Mucosa of gallbladder (tissue), 1 donor: ENCODE data around the gene LPP. TPM values are rescaled to one million over a fixed set of nuclear protein-coding genes. Genes with fewer than 3 reads are reported as not detected.

Experiments used
- DNase-seq: peaks from one replicate; pipeline ENCODE4 v3.0.0-alpha.2; 2020; ENCODE audit warnings: low spot score
- total RNA-seq: library from RNA; stranded (reverse); gene quantifications from one replicate; pipeline ENCODE4 v1.2.1, GENCODE V29; 2021
- donor health status: DM: no; HTN: no; CAD: no.

LPP gene
- total RNA-seq, 1 donor from 2014 or later: 478 TPM

DNA sequence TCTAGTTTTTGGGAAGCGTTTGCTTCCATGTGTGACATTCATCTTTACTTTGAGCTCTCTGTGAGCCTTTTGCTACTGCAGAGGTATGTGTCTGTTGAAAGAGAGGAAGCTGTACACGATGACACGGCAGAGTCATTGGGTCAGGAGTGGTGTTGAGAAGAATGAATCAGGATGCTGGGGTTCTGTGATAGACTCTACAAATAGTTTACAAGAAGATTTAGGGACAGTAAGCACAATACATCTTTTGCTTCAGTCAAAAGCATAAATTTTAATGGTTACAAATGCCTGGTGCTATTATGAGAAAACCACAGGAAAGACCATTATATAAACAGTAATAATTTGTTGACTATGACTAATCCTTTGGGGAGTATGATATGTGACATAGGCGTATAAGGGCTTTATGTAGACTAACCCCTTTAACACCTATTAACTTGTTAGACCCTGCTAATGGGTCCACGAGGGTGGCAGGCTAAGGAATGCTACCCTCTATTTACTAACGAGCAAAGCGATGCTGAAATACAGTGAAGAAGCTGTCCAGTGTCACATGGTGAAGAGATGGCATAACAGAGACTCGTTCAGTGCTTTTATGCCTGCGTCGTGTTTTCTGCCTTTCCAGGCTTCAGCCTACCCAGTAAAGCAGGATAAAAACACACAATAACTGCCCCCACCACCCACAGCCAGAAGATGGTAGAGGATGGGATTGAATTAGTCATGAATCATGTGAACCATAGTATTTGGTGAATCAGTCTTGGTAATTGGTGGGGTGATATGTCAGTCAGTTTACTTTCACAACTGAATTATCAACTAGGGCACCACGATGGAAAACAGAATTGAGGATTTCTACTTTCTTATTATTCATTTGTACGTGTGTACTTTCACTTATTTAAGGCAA is 118.8 kb downstream of the LPP start:
- no peak for DNase-seq

- no peak for DNase-seq
These were observed 120.4 kb downstream of the LPP start for GRCh38 chr3:188274249-188274915.

GRCh38 chr3:188276375-188276774 is 122.4 kb downstream of the LPP start:
- no peak for DNase-seq

GRCh38 chr3:188278717-188279324 is 124.9 kb downstream of the LPP start:
- DNase-seq: no peak

DNA sequence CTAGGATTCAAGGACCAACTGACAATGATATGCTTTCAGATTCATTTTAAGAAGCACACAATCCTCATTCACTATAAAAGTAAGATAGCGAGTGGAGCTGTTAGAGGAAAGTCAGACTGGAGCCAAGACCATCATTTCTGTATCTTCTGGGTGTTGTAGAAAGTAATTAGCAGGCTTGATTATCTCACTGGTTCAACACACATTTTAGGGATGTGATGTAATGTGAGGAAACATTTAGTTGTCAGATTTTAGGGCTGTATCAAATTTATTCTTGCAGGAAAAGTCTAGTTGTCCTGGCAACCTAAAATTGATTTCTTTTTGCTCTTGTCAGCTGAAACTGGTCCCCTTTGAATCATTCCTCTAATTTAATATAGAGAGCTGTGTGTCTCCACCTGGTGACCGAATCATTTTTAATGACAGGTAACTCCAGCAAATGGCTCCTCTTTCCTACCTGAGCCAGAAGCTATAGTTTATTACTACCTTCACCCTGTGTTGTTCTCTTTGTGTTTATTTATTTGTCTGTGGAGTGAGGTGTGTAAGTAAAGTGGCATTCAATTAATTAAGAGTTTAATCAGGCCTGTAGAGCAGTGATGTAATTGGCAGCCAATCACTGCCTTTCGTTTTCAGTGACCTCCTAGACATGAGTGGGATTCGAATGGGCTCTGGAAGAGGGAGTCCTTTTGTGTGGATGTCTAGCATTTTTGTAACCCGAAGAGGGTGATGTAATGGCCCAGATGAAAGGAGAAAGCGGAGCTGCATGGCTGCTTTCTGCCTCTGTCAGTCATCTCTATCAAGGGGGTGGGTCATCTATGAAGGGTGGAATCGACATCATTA is 125.8 kb downstream of the LPP start:
- no peak for DNase-seq

GRCh38 chr3:188280627-188281026 is 126.7 kb downstream of the LPP start:
- no peak for DNase-seq

DNA sequence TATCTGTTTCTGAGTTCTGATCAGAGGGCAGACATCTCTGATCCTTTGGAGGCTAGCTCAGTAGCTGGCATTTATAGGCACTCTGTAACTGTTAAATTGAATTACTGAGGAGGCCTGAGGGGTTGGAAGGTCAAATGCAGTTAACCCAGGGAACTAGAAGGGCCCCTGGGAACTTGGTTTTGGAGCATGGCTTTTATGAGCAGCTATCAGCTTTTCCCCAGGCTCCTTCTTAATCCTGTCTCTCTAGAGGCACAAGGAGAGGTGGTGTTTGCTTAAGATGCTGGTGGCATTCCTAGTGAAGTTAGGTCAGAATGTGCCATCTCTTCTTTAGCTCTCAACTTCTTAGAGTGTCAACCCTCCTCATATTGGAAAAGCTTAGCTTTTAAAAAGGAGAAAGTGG is 128.9 kb downstream of the LPP start:
- DNase-seq: no peak

DNA sequence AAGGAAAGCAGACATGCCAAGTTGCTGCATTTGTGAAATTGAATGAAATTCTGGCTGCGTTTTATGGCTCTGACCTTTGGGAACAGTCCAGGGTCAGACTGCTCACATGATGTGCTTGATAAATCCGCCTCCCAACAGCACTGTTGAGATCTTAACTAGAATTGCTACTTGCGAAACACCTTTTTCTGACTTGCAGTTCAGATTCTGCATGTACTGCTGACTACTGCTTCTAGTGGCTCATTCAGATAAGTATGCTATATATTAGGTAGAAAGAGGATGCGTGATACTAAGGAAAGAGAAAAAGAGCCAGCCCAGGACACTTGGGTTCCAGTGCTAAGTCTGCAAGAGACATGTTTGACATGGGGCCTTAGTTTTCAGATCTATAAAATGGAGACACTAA is 129.4 kb downstream of the LPP start:
- DNase-seq: no peak

DNA sequence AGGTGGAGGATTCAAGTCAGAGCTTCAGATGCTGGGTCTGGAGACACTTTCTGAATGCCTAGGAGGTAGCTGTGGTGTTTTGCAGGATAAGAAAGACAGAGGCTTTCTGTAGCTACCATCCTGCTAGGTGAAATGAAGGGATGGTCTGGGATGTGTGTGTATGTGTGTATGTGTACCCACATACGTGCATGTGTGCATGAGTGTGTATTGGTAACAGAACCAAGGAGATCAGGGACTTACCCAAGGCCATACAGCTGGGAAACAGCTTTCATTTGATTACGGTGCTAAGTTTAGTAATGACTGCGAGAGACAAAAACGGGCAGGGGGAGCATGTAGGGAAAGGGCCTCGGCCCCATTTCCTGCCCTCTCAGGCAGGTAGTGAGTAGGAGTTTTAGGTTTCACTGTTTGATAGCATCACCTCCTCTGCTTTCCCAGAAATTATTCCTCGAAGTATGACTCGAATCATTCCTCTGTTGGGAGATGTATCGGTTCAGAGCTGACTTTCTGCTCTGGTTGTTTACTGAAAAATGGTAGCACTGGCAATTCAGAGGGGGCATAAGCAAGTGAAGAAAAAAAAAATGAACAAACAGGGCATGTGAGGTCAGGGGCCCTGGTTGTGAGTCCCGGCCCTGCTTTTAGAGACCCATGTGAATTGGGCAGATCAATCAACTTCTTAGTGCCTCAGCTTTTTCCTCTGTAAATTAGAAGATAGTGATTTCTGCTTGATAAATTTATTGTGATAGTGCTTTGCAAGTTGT is 130.7 kb downstream of the LPP start:
- no peak for DNase-seq

DNA sequence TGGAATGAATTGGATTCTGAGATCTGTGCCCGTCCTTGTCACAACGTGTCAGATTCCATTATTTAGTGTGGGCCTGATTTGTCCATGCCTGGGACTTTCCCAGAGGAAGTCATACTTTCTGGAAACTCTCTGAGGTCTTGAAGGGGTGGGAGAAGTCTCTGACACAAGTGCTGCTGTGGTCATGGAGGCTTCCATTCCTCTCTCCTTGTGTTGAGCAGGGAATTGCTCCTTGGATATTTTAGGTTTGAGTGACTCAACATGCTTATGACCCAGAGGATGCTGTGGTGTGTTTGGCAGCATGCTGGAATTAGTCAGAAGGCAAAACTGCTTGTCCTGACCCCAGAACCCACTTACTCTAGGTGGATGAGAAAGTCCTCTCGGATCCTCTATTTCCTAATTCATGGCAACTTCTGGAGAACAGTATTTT is 132.1 kb downstream of the LPP start:
- DNase-seq: no peak

GRCh38 chr3:188287339-188287738 is 133.4 kb downstream of the LPP start:
- no peak for DNase-seq

DNA sequence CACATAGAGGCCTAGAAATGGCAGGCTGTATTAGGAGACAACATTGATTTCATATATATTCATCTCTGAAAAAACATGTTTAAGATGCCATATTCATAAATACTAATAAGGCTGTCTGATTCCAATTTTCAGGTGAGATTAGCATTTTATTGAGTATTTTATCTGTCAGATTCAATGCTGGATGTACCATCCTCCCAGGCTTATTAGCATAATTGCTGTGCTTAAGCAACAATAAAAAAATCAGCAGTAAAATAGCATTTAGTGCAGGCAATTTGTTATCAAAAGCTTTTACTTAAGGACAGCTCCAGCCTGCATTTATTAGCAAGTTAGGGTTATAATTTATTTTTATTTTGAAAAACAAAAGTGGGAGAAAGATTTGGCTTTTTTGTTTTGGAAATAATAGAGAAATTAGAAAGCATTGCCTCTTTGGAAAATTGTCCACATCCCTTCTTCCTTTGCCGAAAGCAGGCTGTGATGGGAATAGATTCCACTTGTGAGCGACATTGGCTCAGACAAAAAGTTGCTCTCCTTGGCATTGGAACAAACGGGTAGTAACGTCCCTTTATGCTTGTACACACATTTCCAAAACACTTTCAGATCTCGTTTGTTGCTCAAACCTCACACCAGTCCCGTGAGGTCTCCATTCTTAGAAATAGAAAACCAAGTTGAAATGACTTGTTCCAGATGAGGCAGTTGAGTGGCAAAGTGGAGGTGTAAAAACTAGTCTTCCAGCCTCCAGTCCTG is 134.0 kb downstream of the LPP start:
- no peak for DNase-seq

GRCh38 chr3:188292251-188292650 is 138.3 kb downstream of the LPP start:
- no peak for DNase-seq

GRCh38 chr3:188292827-188293226 is 138.9 kb downstream of the LPP start:
- no peak for DNase-seq

- DNase-seq: no peak
These were observed 140.2 kb downstream of the LPP start for GRCh38 chr3:188294113-188294512.

- peak; percentile 74 for DNase-seq
These were observed 141.0 kb downstream of the LPP start for GRCh38 chr3:188294823-188295487.

DNA sequence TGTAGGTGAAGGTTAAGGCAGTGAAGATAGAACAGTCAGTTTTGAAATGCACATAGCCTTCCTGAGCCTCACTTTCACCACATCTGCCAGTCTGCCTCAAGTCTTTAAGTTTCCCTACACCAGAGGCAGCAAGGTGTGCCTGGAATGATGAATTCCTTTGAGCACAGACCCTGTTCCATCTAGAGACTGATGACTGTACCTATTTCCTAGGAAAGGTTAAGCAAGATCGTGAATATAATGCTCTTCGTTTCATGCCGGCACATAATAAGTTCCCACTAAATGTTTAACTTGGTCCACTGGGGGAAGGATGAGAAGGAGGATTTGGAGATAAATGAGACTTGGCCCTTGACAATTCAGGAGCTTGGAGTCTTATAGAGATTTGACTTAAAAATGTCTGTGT is 141.9 kb downstream of the LPP start:
- DNase-seq: no peak

DNA sequence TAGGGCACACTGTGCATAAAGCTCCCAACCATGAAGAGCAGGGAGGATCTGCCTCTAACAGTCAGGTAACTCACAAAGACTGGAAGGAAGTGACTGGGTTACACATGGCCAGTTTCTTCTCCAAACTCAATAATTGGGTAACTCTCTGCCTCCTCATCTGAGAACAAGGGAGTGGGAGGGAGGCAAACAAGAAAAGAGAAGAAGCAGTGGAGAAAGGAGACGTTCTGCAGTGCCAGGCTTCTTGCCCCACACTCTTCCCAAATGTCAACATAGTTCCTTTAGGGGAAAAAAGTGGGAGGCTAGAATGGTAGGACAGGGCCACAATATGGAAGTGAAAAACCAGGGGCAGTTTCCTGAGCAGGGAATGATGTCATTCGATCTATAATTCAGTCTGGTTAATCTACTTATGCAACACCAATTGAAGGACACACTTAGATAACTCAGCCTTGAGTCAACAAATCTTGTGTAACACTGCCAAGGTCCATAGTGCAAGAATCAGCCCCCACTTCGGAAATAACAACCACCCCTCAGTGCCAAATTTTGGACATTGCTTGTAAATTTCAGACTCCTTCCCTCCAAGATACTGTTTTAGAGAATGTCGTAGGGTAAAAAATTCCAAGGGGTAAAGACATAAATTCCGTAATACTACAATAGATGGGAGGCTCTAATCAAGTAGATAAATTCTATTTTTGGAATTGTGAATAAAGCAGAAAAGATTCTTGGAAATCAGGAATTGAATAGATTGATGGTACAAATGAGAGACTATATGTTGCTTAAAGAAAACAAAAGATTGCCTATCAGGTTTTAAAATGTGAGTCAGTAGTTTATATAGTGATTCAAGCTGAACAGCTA is 143.0 kb downstream of the LPP start:
- peak; percentile 49 for DNase-seq

GRCh38 chr3:188298585-188298984 is 144.6 kb downstream of the LPP start:
- no peak for DNase-seq
